Activated B cell treated with CpG ODN at 0.5 μM for 24 hours (primary cell): Measurements from ENCODE around the gene CRB1. TPM values are rescaled to one million over a fixed set of nuclear protein-coding genes. Genes with fewer than 3 reads are reported as not detected.

Experiments used
- ATAC-seq: fragments of 200-7000 bp; cut with Tn5 transposase; one replicate; pipeline ENCODE4 v1.10.0; 2021; ENCODE audit warnings: low read depth, mild to moderate bottlenecking, moderate library complexity
- CTCF ChIA-PET: fragments of 350-600 bp; sonication (Branson Sonifier 250); formaldehyde crosslinking; loops from one replicate; lab custom pipeline; 2021; ENCODE audit warnings: antibody characterized with exemption; lab: Charles Lee
- POLR2A ChIA-PET: fragments of 350-600 bp; sonication (Branson Sonifier 250); formaldehyde crosslinking; loops from one replicate; lab custom pipeline; 2021; ENCODE audit warnings: antibody characterized with exemption; lab: Charles Lee
- DNase-seq: peaks from one replicate; pipeline ENCODE4 v3.0.0; 2022
- H3K27ac Mint-ChIP-seq: one replicate; pipeline ENCODE4 v1.8.0; 2020; ENCODE audit warnings: mixed read lengths
- H3K27me3 Mint-ChIP-seq: one replicate; pipeline ENCODE4 v1.8.0; 2021; ENCODE audit warnings: mixed read lengths
- H3K36me3 Mint-ChIP-seq: one replicate; pipeline ENCODE4 v1.8.0; 2021; ENCODE audit warnings: low read depth, mixed read lengths
- H3K4me1 Mint-ChIP-seq: one replicate; pipeline ENCODE4 v1.8.0; 2021; ENCODE audit warnings: mixed read lengths
- H3K4me3 Mint-ChIP-seq: one replicate; pipeline ENCODE4 v1.8.0; 2020; ENCODE audit warnings: mild to moderate bottlenecking, mixed read lengths
- H3K9me3 Mint-ChIP-seq: one replicate; pipeline ENCODE4 v1.8.0; 2020; ENCODE audit warnings: mixed read lengths
- CTCF ChIP-seq: fragments of 200-600 bp; IDR thresholded peaks from one replicate; pipeline ENCODE4 v1.8.0; 2022; ENCODE audit warnings: antibody characterized with exemption, mild to moderate bottlenecking
- intact Hi-C: fragments of 100-400 bp; cut with micrococcal nuclease; formaldehyde crosslinking; loops from one replicate; pipeline ENCODE4 v1.15.1; 2024
- total RNA-seq: library from RNA; stranded (reverse); gene quantifications from 2 replicates; pipeline ENCODE4 v1.2.3, GENCODE V29; 2022

CRB1 gene
- total RNA-seq, 1 donor from 2014 or later: not detected

- no peak for ATAC-seq
- H3K36me3 Mint-ChIP-seq: no peaks in the 10 kb centered on the region
These were observed 99.6 kb downstream of the CRB1 start for GRCh38 chr1:197367627-197368026.

GRCh38 chr1:197374428-197374827 is 106.4 kb downstream of the CRB1 start:
- H3K4me3 Mint-ChIP-seq: no peak overlapping the region
- H3K27ac Mint-ChIP-seq: no peak overlapping the region
- H3K9me3 Mint-ChIP-seq: no peaks in the 10 kb centered on the region
- intact Hi-C loops: no loop called here
- POLR2A ChIA-PET: no interaction called here
- no peak for DNase-seq
- ATAC-seq: no peak
- H3K36me3 Mint-ChIP-seq: no peaks in the 10 kb centered on the region
- H3K4me1 Mint-ChIP-seq: no peaks in the 10 kb centered on the region
- CTCF ChIA-PET: no interaction called here
- no peaks in the 10 kb centered on the region for H3K27me3 Mint-ChIP-seq
- TF ChIP-seq CTCF: no peak

More at GRCh38 chr1:197367627-197368026, 99.6 kb downstream of the CRB1 start:
- intact Hi-C loops: no loop called here
- ChIA-PET POLR2A (no interaction called here), CTCF (no interaction called here)
- H3K4me3 Mint-ChIP-seq: no peak overlapping the region
- H3K27me3 Mint-ChIP-seq: no peaks in the 10 kb centered on the region
- no peaks in the 10 kb centered on the region for H3K9me3 Mint-ChIP-seq
- no peaks in the 10 kb centered on the region for H3K4me1 Mint-ChIP-seq
- H3K27ac Mint-ChIP-seq: no peak overlapping the region
- DNase-seq: no peak
- TF ChIP-seq CTCF: no peak

- ATAC-seq (no peak), DNase-seq (no peak)
- Mint-ChIP-seq H3K27ac (no peak overlapping the region), H3K36me3 (no peaks in the 10 kb centered on the region), H3K9me3 (no peaks in the 10 kb centered on the region), H3K27me3 (no peaks in the 10 kb centered on the region), H3K4me1 (no peaks in the 10 kb centered on the region), H3K4me3 (no peak overlapping the region)
- intact Hi-C loops: no loop called here
- ChIA-PET CTCF (no interaction called here), POLR2A (no interaction called here)
- TF ChIP-seq CTCF: no peak
These were observed 116.4 kb downstream of the CRB1 start for GRCh38 chr1:197384471-197384870.

GRCh38 chr1:197388801-197389200 is 120.7 kb downstream of the CRB1 start:
- DNase-seq (no peak), ATAC-seq (no peak)
- Mint-ChIP-seq H3K4me1 (no peaks in the 10 kb centered on the region), H3K36me3 (no peaks in the 10 kb centered on the region), H3K27ac (no peak overlapping the region), H3K9me3 (no peaks in the 10 kb centered on the region), H3K27me3 (no peaks in the 10 kb centered on the region), H3K4me3 (no peak overlapping the region)
- ChIA-PET CTCF (no interaction called here), POLR2A (no interaction called here)
- intact Hi-C loops: no loop called here
- no peak for TF ChIP-seq CTCF

GRCh38 chr1:197390856-197391255 is 122.8 kb downstream of the CRB1 start:
- CTCF ChIA-PET: interaction anchor here (1.0 kb wide), 1 partner anchor 9 kb away, joined by 4 read pairs; no protein-coding TSS in a partner anchor
- ATAC-seq: no peak
- intact Hi-C loops: no loop called here
- POLR2A ChIA-PET: no interaction called here
- Mint-ChIP-seq H3K36me3 (no peaks in the 10 kb centered on the region), H3K27ac (no peak overlapping the region), H3K4me3 (no peak overlapping the region), H3K9me3 (no peaks in the 10 kb centered on the region), H3K27me3 (no peaks in the 10 kb centered on the region), H3K4me1 (no peaks in the 10 kb centered on the region)
- DNase-seq: no peak
- no peak for TF ChIP-seq CTCF
